ES-I3 (cell line): ENCODE measurements around the gene WDR17.
A peak's percentile ranks its signal among the peaks of the same experiment; 100 is the strongest.

Source experiments
- H3K36me3 ChIP-seq: 2 replicates; pipeline ENCODE4 v1.6.1; 2013; ENCODE audit warnings: mild to moderate bottlenecking, low read length, control low read depth, moderate library complexity; ENCODE audit not compliant: insufficient read depth
- H3K4me1 ChIP-seq: 2 replicates; pipeline ENCODE4 v1.6.1; 2013; ENCODE audit warnings: mild to moderate bottlenecking, control low read depth, low read length; ENCODE audit not compliant: insufficient read depth
- H3K9ac ChIP-seq: 2 replicates; pipeline ENCODE4 v1.6.1; 2013; ENCODE audit warnings: low read depth, mild to moderate bottlenecking, low read length, moderate library complexity
- H3K9me3 ChIP-seq: 2 replicates; pipeline ENCODE4 v1.6.1; 2013; ENCODE audit warnings: mild to moderate bottlenecking, low read length, moderate library complexity; ENCODE audit not compliant: control insufficient read depth, insufficient read depth

The WDR17 gene

DNA sequence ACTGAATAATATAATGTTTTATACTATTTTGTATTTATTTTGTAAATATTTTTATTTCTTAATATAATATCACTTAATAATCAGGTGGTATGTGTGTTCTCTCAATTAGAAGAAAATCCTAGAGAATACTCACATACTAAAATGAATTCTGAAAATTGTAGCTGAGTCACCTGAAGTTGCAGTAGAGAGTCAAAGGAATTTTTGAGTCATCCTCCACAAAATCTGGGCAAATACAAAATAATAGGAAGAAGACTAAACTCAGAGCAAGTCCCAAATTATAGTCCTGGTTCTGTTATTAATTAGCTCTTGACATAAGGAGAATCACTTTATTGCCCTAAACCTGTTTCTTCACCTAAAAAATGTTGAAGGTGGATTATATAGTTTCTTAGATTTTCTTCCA is 72.0 kb downstream of the WDR17 start:
- Histone ChIP-seq H3K4me1 (no peaks in the 10 kb centered on the region), H3K9me3 (no peaks in the 10 kb centered on the region), H3K36me3 (no peaks in the 10 kb centered on the region), H3K9ac (no peak overlapping the region)

DNA sequence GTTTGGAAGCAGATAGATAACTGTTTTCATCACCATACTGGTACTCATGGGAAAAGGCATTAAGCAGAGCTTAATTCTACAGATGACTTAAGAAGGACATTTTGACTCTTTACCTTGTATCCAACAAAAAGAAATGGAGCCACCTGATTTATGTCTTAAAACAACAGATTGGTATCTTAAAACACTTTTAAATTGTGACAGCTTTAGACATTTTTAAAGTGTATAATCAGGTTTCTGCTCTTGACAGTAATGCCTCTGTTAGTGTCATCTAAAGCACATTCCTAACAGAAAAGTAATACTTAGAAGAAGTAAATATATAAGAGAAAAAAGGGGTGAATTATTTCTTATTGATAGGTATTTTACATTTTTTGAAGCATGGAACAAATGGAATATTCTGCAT is 73.9 kb downstream of the WDR17 start:
- Histone ChIP-seq H3K4me1 (no peaks in the 10 kb centered on the region), H3K9ac (no peak overlapping the region)

DNA sequence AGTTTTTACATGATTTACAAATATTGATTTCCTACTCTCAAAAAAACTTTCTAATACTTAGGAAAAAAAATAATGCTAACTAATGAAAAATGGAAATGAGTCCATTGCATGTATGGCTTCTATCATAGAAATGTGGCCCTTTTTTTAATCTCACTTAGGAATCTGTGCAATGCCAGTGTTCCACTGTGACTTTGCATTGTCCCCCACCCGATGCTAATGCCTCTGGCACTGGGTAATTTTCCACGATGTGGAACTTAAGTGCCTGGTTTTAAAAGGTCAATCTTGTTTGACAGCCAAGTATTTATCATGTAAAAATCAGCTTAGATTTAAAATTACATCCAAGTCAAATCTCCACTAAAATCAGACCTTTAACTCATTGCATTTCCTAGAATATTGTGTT is 76.6 kb downstream of the WDR17 start:
- no peaks in the 10 kb centered on the region for H3K9me3 ChIP-seq

More for the DNA sequence above, 73.9 kb downstream of the WDR17 start:
- H3K36me3 ChIP-seq = no peaks in the 10 kb centered on the region
- H3K9me3 ChIP-seq = no peaks in the 10 kb centered on the region

DNA sequence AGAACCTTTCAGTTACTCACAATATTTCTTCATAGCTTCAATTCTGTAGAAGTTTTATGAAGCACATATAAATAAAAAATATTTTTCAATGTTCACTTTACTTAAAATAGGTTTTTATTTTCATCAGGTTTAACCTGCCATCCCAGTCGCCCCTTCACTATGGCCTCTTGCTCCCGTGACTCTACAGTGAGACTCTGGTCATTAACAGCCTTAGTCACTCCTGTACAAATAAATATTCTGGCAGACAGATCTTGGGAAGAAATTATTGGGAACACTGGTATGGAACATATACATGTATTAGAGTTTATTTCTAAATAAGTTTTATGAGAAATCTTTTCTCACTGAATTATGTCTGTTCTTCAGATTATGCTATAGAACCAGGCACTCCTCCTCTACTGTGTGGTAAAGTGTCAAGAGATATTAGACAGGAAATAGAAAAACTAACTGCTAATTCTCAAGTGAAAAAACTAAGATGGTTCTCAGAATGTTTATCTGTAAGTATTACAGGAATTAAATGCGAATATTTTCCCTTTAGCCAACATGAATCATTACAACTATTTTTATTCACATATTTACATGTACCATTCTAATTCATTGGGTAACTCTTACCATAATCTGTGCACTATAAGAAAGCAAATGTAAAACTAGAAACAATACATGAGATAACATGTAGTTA is 84.2 kb downstream of the WDR17 start:
- no peaks in the 10 kb centered on the region for H3K4me1 ChIP-seq
- H3K9ac ChIP-seq = no peak overlapping the region
- H3K9me3 ChIP-seq = no peaks in the 10 kb centered on the region
- H3K36me3 ChIP-seq = no peaks in the 10 kb centered on the region

More for the DNA sequence above, 76.6 kb downstream of the WDR17 start:
- no peaks in the 10 kb centered on the region for H3K36me3 ChIP-seq
- no peaks in the 10 kb centered on the region for H3K4me1 ChIP-seq
- no peak overlapping the region for H3K9ac ChIP-seq

DNA sequence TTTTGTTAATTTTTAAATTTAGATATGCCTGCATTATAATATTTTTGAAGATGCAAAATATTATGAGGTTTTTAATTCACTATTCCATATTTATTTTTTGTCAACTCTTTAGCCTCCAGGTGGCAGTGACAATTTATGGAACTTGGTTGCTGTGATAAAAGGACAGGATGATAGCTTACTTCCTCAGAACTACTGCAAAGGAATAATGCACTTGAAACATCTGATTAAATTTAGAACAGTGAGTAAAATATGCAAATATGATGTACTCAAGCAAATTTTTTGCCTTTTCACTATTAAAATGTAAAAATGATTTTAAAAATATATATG is 84.7 kb downstream of the WDR17 start:
- Histone ChIP-seq H3K36me3 (no peaks in the 10 kb centered on the region), H3K4me1 (no peaks in the 10 kb centered on the region), H3K9ac (no peak overlapping the region), H3K9me3 (no peaks in the 10 kb centered on the region)

DNA sequence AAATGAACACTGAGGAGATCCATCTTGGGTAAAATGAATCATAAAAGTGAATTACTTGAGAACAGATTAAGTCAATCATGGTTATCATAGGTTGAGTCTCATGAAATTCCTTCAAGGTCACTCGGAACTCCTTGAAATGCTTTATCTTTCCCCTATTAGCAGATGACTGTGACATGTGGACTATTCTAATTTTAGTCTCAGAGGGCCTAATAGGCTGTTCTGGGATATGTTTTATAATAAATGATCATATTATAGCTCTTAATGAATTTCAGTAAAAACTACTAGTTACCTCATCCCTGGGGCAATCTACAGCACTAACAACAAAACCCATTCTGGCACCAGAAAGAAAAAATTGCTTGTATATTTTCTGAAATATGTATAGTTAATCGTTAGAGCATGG is 85.1 kb downstream of the WDR17 start:
- H3K36me3 ChIP-seq = no peaks in the 10 kb centered on the region

DNA sequence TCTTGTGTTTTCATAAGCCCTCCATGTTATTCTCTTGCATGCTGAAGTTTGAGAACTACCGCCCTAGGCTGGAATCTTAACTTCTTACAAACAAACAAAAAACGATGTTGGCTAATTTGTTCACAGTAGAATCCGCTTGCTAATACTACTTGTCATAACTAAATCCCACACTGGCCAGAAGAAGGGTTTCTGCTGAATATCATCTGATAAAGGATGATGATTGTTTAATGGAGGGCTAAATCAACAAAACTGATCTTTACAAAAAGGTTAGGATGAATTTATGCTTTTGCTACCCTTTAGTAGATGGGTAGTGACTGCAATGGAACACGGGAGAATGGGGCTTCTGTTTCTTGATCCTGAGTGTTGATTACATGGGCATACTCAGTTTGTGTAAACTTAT is 87.5 kb downstream of the WDR17 start:
- Histone ChIP-seq H3K9me3 (no peaks in the 10 kb centered on the region), H3K4me1 (no peaks in the 10 kb centered on the region), H3K9ac (no peak overlapping the region), H3K36me3 (no peaks in the 10 kb centered on the region)

More for the DNA sequence above, 85.1 kb downstream of the WDR17 start:
- Histone ChIP-seq H3K9ac (no peak overlapping the region), H3K9me3 (no peaks in the 10 kb centered on the region), H3K4me1 (no peaks in the 10 kb centered on the region)

DNA sequence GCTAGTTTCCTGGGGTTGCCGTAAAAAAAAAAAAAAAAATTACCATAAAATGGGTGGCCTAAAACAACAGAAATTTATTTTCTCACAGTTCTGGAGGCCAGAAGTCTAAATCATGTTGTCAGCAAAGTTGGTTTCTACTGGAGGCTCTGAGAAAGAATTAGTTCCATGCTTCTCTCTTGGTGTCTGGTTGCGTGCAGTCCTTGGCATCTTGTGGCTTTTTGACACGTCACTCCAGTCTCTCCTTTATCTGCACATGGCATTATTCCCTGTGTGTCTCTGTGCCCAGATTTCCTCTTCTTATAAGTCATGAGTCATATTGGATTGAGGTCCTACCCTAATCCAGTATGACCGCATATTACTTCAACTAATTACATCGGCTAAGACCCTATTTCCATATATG is 91.0 kb downstream of the WDR17 start:
- no peaks in the 10 kb centered on the region for H3K36me3 ChIP-seq
- no peaks in the 10 kb centered on the region for H3K9me3 ChIP-seq
- no peaks in the 10 kb centered on the region for H3K4me1 ChIP-seq
- H3K9ac ChIP-seq = no peak overlapping the region

DNA sequence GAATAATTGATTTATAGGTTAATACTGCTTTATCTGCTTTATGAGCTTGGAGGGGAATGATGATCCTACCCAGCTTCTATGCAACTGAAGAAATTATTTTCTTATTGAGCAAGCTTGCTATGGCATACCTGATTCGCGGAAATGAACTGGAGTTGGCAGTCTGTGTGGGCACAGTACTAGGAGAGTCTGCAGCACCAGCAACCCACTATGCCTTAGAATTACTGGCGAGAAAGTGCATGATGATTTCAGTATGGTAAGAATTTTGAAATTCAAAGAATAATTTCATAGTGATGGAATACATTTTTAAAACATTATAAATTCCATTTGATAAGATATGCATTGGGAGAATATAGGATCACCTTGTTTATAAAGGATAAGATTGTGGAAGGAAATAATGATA is 97.4 kb downstream of the WDR17 start:
- Histone ChIP-seq H3K36me3 (no peaks in the 10 kb centered on the region), H3K4me1 (no peaks in the 10 kb centered on the region), H3K9me3 (no peaks in the 10 kb centered on the region), H3K9ac (no peak overlapping the region)

DNA sequence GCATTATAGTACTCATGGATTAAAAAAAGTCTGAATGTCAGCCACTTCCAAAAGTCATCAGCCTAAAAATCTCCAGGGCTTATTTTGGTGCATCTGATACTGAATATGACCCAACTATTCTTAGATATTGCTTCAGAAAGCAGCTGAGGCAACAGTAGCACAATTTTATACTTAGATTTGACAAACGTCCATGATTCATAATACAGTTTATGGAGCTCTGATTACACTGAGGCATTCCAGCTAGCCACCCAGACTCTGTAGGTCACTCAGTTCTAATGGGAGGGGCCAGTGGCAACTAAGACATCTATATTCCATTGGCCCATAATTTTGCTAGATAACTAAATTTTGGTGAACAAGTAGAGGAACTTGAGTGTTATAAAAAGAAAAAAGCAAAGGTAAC is 119.4 kb downstream of the WDR17 start:
- Histone ChIP-seq H3K9me3 (no peaks in the 10 kb centered on the region), H3K9ac (no peak overlapping the region), H3K36me3 (no peaks in the 10 kb centered on the region), H3K4me1 (peaks cover 23% of the 10 kb centered on the region)

DNA sequence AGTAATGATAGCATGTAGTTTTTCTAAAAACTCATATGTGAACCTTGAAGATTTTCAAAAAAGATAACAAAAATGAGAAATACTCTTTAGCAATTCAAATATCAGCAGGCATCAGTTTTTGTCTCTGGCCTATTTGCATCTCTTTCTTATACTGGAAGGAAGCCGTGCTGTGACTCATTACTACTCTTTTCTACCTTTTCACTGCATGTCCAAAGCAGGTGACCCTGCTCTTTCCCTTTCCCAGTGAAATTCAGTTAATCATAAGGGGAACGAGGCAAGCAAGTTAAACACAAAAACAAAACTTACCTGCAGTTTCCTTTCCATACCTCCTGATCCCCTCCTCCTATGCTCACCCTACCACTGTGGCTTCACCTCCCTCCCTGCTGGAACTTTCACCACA is 120.4 kb downstream of the WDR17 start:
- H3K9ac ChIP-seq = peak overlapping the region; percentile 3; the same call in 1 of the 2 replicates
- peaks cover 23% of the 10 kb centered on the region for H3K4me1 ChIP-seq
- H3K9me3 ChIP-seq = no peaks in the 10 kb centered on the region
- H3K36me3 ChIP-seq = no peaks in the 10 kb centered on the region

DNA sequence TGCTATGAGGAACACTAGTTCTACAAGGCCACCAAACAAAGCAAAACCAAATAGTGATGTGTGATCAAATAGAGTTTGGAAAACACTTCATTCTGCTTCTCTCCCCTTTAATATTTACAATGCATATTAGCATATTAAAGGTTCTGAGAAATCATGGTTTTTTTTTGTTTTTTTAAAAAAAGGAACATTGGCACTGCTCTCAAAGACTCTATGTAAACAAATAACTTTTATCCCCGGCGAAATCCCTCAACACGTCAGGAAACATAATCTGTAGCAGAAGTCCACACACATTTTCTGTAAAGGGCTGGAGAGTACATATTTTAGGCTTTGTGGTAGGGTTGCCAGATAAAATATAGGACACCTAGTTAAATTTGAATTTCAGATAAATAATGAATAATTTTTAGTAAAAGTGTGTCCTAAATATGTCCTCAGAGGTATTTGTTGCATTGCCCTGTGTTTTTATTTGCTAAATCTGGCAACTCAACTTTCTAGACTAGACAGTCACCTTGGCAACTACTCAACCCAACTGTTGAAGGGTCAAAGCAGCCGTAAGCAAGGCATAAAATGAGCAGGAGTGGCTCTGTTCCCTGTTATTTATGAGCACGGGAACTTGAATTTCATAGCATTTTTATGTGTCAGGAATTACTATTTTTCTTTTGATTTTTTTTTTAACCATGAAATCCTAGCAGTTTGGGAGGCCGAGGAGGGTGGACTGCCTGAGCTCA is 121.2 kb downstream of the WDR17 start:
- H3K36me3 ChIP-seq = no peaks in the 10 kb centered on the region
- peak overlapping the region; percentile 3; the same call in 1 of the 2 replicates for H3K9ac ChIP-seq
- H3K4me1 ChIP-seq = peaks cover 29% of the 10 kb centered on the region

DNA sequence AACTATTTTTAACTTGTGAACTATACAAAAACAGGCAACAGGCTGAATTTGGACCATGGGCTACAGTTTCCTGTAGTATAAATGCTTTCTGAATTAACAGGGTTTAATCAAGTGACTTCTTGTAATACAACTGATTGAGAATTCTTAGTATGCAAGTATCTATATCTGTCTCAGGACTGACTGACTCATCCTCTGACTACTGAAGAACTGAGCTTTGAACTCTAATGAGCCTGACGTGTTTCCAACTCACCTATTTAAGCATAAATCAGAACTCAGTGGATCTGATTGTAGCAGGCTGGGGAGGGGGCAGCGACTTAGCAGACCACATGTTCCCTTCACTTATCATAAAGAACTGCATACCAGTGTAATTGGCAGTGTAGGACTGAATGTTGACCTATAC is 122.0 kb downstream of the WDR17 start:
- Histone ChIP-seq H3K36me3 (no peaks in the 10 kb centered on the region), H3K9me3 (no peaks in the 10 kb centered on the region), H3K9ac (no peak overlapping the region), H3K4me1 (peaks cover 29% of the 10 kb centered on the region)

More for the DNA sequence above, 121.2 kb downstream of the WDR17 start:
- H3K9me3 ChIP-seq = no peaks in the 10 kb centered on the region

DNA sequence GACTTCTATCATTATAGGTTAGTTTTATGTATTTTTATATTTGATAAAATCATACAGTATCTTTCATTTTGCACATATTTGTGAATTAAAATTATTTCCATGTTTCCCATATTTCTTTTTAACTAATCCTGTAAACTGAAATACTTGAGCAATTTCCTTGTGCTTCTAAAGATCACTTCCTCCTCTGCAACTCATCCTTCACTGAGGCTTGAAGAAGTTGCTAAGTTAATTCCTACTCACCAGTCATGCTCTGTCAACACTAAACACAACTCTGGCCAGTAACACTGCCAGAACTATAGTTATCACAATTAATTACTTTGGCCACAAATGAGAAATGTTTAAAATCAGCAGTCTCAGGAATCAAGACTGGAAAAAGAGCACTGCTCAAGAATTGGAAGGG is 123.0 kb downstream of the WDR17 start:
- no peaks in the 10 kb centered on the region for H3K9me3 ChIP-seq
- H3K4me1 ChIP-seq = peaks cover 29% of the 10 kb centered on the region
- no peaks in the 10 kb centered on the region for H3K36me3 ChIP-seq
- H3K9ac ChIP-seq = no peak overlapping the region
